A549 (cell line): ENCODE results near the gene TRAPPC2L. TPM values are rescaled to one million over a fixed set of nuclear protein-coding genes. Genes with fewer than 3 reads are reported as not detected.
A peak's percentile ranks its signal among the peaks of the same experiment; 100 is the strongest.

ENCODE experiments used
- ATAC-seq, 2 experiments: fragments of 200-7000 bp in 1 of 2; fragments of >200 bp in 1 of 2; cut with Nextera tagmentation in 1 of 2; cut with Tn5 transposase in 1 of 2; 3 replicates each; pipeline versions ENCODE4 v1.8.0 to v1.9.1; 2018 to 2020; ENCODE audit warnings: mild to moderate bottlenecking in 1 of 2, moderate library complexity in 1 of 2
- CTCF ChIA-PET: fragments of 300-600 bp; sonication (Branson Sonifier 250); formaldehyde crosslinking; extraction: SDS; loops from one replicate; lab custom pipeline; 2021; ENCODE audit warnings: antibody characterized with exemption, inconsistent platforms; lab: Yijun Ruan, JAX
- POLR2A ChIA-PET: fragments of 350-600 bp; formaldehyde crosslinking; extraction: SDS; loops from one replicate; lab custom pipeline; 2021; ENCODE audit warnings: antibody characterized with exemption, inconsistent platforms; lab: Yijun Ruan, JAX
- DNase-seq, 2 experiments: peaks; one replicate each; pipeline versions ENCODE4 v3.0.0 to v3.0.0-alpha.2; 2011 to 2016; ENCODE audit warnings: low read depth in 1 of 2, low spot score in 1 of 2
- FAIRE-seq: peaks from 2 replicates; lab custom pipeline; 2011; peaks lifted over from hg19 to GRCh38; lab: Jason Lieb, UNC
- H3K27ac ChIP-seq, 2 experiments: fragments of >200 bp; sonication (Bioruptor Twin); formaldehyde crosslinking; 3 replicates each; pipeline ENCODE4 v1.5.1; 2016 to 2017
- H3K4me1 ChIP-seq: fragments of >200 bp; sonication (Bioruptor Twin); formaldehyde crosslinking; 3 replicates; pipeline ENCODE4 v1.6.1; 2016
- H3K4me2 ChIP-seq: fragments of >200 bp; sonication (Bioruptor Twin); formaldehyde crosslinking; 3 replicates; pipeline ENCODE4 v1.6.1; 2016
- H3K4me3 ChIP-seq: fragments of >200 bp; sonication (Bioruptor Twin); formaldehyde crosslinking; 3 replicates; pipeline ENCODE4 v1.5.1; 2016
- H3K9me3 ChIP-seq: fragments of >200 bp; sonication (Bioruptor Twin); formaldehyde crosslinking; 3 replicates; pipeline ENCODE4 v1.6.1; 2016
- CBX8 ChIP-seq: fragments of 200-600 bp; sonication (generic); IDR thresholded peaks from 2 replicates; pipeline ENCODE4 v1.6.1; 2016
- CEBPB ChIP-seq, 2 experiments: fragments of >200 bp in 1 of 2; sonication (Bioruptor Twin) in 1 of 2; formaldehyde crosslinking in 1 of 2; IDR thresholded peaks; 2 replicates each; pipeline ENCODE4 v1.6.1; 2012 to 2016
- EP300 ChIP-seq, 2 experiments: fragments of >200 bp; sonication (Bioruptor Twin); formaldehyde crosslinking; IDR thresholded peaks; 2 replicates in 1 of 2; 3 replicates in 1 of 2; pipeline ENCODE4 v1.6.1; 2016 to 2017
- FOSL2 ChIP-seq, 2 experiments: fragments of 450-650 bp in 1 of 2; fragments of >200 bp in 1 of 2; sonication (Bioruptor Twin) in 1 of 2; formaldehyde crosslinking; IDR thresholded peaks; 2 replicates each; pipeline versions ENCODE4 v1.5.0 to v1.6.1; 2016 to 2020; ENCODE audit warnings: mild to moderate bottlenecking in 1 of 2, moderate library complexity in 1 of 2
- FOXS1 ChIP-seq: fragments of 250-450 bp; sonication (Bioruptor Pico); IDR thresholded peaks from 2 replicates; pipeline ENCODE4 v1.5.0; 2020; ENCODE audit warnings: mild to moderate bottlenecking, moderate library complexity
- GATA3 ChIP-seq: IDR thresholded peaks from 2 replicates; pipeline ENCODE4 v1.6.1; 2012; ENCODE audit warnings: borderline replicate concordance
- JUNB ChIP-seq: fragments of >200 bp; sonication (Bioruptor Twin); formaldehyde crosslinking; IDR thresholded peaks from 2 replicates; pipeline ENCODE4 v1.6.1; 2016
- KDM1A ChIP-seq: fragments of 200-600 bp; sonication (generic); IDR thresholded peaks from 2 replicates; pipeline ENCODE4 v1.6.1; 2016; ENCODE audit warnings: low read depth, mild to moderate bottlenecking
- MYC ChIP-seq: IDR thresholded peaks from 2 replicates; pipeline ENCODE4 v1.6.1; 2012; ENCODE audit warnings: mild to moderate bottlenecking, inconsistent platforms, low read length, improper control_type of control experiment, borderline replicate concordance
- NR3C1 ChIP-seq: fragments of >200 bp; sonication (Bioruptor Twin); formaldehyde crosslinking; IDR thresholded peaks from 3 replicates; pipeline ENCODE4 v1.6.1; 2017
- POLR2A ChIP-seq: IDR thresholded peaks from 2 replicates; pipeline ENCODE4 v1.6.1; 2012; ENCODE audit warnings: mild to moderate bottlenecking, low read length
- RAD21 ChIP-seq, 2 experiments: fragments of >200 bp in 1 of 2; sonication (Bioruptor Twin) in 1 of 2; formaldehyde crosslinking in 1 of 2; IDR thresholded peaks in 1 of 2; conservative IDR thresholded peaks in 1 of 2; 2 replicates in 1 of 2; 3 replicates in 1 of 2; pipeline ENCODE4 v1.6.1; 2012 to 2018; ENCODE audit warnings: inconsistent platforms in 1 of 2
- RARB ChIP-seq: fragments of 250-450 bp; sonication (Bioruptor Pico); IDR thresholded peaks from 2 replicates; pipeline ENCODE4 v1.8.0; 2021; ENCODE audit warnings: mild to moderate bottlenecking, moderate library complexity
- RCOR1 ChIP-seq: fragments of 150-350 bp; IDR thresholded peaks from 2 replicates; pipeline ENCODE4 v1.6.1; 2014; ENCODE audit warnings: antibody characterized with exemption, low read length, low read depth
- SMC3 ChIP-seq: fragments of >200 bp; sonication (Bioruptor Twin); formaldehyde crosslinking; IDR thresholded peaks from 3 replicates; pipeline ENCODE4 v1.6.1; 2018; ENCODE audit warnings: inconsistent platforms
- TP53 ChIP-seq: fragments of 250-450 bp; sonication (Bioruptor Pico); IDR thresholded peaks from 2 replicates; pipeline ENCODE4 v1.5.0; 2021; ENCODE audit warnings: mild to moderate bottlenecking, moderate library complexity
- ZC3H11A ChIP-seq: fragments of 450-650 bp; IDR thresholded peaks from 2 replicates; pipeline ENCODE4 v1.6.1; 2014; ENCODE audit warnings: antibody characterized with exemption, mild to moderate bottlenecking
- ZNF302 ChIP-seq: fragments of 250-450 bp; sonication (Bioruptor Pico); IDR thresholded peaks from 2 replicates; pipeline ENCODE4 v1.9.0; 2021; ENCODE audit warnings: inconsistent platforms, mild to moderate bottlenecking, moderate library complexity
- WGBS: methylation state at CpG from one replicate; pipeline ENCODE4 v1.1.6; 2017; ENCODE audit errors: missing lambda C conversion rate; 5-methylcytosine and 5-hydroxymethylcytosine counted together
- polyA plus RNA-seq, 4 experiments: library from polyadenylated mRNA; depleted of rRNA in 3 of 4; stranded (reverse); fragments of >200 nt; fragmentation: RNase III in 1 of 4; extraction: RNeasy Plus Mini Kit Qiagen cat#74134 plus additional on column Dnase treatment in 1 of 4; gene quantifications; 2 replicates in 3 of 4; 3 replicates in 1 of 4; pipeline ENCODE4 v1.2.3, GENCODE V29; 2011 to 2017
- TF ChIP-seq, protein P1 (sequence below): fragments of >200 bp; sonication (Bioruptor Twin); formaldehyde crosslinking; IDR thresholded peaks from 3 replicates; pipeline ENCODE4 v1.6.1; 2016
- TF ChIP-seq, protein P2 (sequence below): fragments of 150-350 bp; IDR thresholded peaks from 2 replicates; pipeline ENCODE4 v1.6.1; 2014; ENCODE audit warnings: low read depth, mild to moderate bottlenecking, low read length
- TF ChIP-seq, protein P3 (sequence below): fragments of >200 bp; sonication (Bioruptor Twin); formaldehyde crosslinking; IDR thresholded peaks from 3 replicates; pipeline ENCODE4 v1.5.1; 2016

The TRAPPC2L gene
- polyA plus RNA-seq, 2 of the 4 experiments (the other 2 are of a cell fraction), result 70.3 to 80.2 TPM

DNA sequence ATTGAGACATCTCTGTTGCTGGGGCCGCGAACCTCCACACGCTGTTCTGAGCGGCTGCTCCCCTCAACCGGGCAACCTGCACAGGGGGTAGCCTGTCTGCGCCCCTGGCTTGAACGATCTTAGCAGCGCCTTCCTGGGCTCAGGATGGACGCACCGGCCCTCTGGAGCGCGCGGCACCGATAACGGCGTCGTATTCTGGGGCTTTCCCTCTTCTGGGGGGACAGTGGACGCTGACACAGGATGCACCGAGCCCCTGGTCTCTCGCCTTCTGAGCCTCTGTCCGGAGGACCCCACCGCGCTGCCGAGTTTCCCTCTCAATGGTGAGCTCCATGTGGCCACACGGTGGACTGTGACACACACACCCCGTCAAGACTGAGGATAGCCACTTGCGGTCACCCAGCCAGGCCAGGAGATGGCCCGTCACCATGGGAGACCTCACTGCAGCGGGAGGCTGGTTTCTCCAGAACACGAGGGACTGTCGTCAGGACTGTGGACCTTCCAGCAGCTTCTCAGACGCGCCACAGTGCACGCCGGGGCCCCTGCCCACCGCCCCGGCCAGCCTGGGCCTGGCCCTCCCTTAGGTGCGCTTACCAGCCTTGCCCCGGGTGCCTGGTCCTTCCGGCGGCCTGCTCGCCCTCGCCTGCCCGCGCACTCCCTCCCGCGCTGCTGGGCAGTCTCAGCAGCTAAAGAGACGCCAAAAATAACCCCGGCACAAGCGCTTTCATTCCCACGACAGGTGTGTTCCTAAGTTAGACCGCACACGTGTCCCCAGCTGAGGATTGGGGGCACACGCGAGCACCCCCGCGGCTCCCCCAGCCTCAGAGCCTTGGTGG, 39.5 kb downstream of the TRAPPC2L start:
- CTCF ChIA-PET, result interaction anchor here (0.5 to 1.0 kb wide), 3 partner anchors 12 to 947 kb away, joined by 3 to 4 read pairs (median 3); no protein-coding TSS in a partner anchor

DNA sequence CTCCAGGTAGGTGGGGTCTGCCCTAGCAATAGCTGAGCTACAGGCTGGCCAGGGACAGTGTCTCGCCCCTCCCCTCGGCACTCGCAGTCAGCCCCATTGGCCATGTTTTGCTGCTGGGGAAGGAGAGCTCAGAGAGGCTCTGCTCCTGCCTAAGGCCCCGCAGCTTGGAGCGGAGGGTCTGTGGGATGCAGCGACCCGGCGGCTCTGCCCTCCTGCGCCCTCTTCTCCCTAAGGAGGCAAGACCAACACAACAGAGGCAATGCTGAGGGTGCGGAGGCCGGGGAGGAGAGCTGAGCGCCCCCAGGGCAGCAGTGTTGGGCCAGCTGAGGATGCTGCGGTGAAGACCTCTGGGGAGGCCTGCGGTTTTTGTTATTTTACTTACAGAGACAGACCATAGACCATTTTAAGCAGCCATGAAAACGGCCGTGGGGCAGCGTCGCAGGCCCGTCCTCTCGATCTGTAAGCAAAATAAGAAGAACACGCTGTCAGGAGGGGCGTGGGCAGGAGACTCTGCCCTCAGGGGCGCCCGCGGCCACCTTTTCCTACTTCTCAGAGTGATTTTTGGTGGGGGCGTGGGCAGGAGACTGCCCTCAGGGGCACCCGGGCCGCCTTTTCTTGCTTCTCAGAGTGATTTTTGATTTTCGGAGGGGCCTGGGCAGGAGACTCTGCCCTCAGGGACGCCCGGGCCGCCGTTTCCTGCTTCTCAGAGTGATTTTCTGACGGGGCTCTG, 40.9 kb downstream of the TRAPPC2L start:
- TF ChIP-seq, protein P1, sequence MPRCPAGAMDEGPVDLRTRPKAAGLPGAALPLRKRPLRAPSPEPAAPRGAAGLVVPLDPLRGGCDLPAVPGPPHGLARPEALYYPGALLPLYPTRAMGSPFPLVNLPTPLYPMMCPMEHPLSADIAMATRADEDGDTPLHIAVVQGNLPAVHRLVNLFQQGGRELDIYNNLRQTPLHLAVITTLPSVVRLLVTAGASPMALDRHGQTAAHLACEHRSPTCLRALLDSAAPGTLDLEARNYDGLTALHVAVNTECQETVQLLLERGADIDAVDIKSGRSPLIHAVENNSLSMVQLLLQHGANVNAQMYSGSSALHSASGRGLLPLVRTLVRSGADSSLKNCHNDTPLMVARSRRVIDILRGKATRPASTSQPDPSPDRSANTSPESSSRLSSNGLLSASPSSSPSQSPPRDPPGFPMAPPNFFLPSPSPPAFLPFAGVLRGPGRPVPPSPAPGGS, result no peak
- ATAC-seq, result no peak
- WGBS, result 56% methylated on average over 34 of the region's 34 CpGs
- no peaks in the 10 kb centered on the region for H3K4me1 ChIP-seq
- no peak overlapping the region for H3K4me3 ChIP-seq
- H3K9me3 ChIP-seq, result no peaks in the 10 kb centered on the region
- FAIRE-seq, result no peak
- POLR2A ChIA-PET, result no interaction called here
- CTCF ChIA-PET, result interaction anchor here (1.0 kb wide), 2 partner anchors 11 to 269 kb away, joined by 3 to 4 read pairs; no protein-coding TSS in a partner anchor
- no peak overlapping the region for H3K27ac ChIP-seq
- no peak for DNase-seq
- H3K4me2 ChIP-seq, result no peak overlapping the region

More for the DNA sequence above, 39.5 kb downstream of the TRAPPC2L start:
- POLR2A ChIA-PET, result no interaction called here
- FAIRE-seq, result no peak
- no peak overlapping the region for H3K4me2 ChIP-seq
- ATAC-seq, result 0 out of 6 replicates have a peak, but pooled peaks of 1 of the 2 experiments have one; percentile 9
- H3K27ac ChIP-seq, result no peak overlapping the region
- 65% methylated on average over 39 of the region's 57 CpGs for WGBS
- H3K4me1 ChIP-seq, result no peaks in the 10 kb centered on the region
- TF ChIP-seq CBX8, result no peak
- no peak for TF ChIP-seq KDM1A
- no peak for TF ChIP-seq RAD21 (conservative IDR thresholded peaks at IDR 0.05 in 1 of 2, IDR thresholded peaks at IDR 0.05 in 1 of 2)
- TF ChIP-seq FOXS1 (CRISPR knock-in tag), result no peak
- no peak for TF ChIP-seq ZC3H11A
- TF ChIP-seq POLR2A, result no peak
- TF ChIP-seq, protein P2, sequence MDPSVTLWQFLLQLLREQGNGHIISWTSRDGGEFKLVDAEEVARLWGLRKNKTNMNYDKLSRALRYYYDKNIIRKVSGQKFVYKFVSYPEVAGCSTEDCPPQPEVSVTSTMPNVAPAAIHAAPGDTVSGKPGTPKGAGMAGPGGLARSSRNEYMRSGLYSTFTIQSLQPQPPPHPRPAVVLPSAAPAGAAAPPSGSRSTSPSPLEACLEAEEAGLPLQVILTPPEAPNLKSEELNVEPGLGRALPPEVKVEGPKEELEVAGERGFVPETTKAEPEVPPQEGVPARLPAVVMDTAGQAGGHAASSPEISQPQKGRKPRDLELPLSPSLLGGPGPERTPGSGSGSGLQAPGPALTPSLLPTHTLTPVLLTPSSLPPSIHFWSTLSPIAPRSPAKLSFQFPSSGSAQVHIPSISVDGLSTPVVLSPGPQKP, result no peak
- TF ChIP-seq CEBPB (IDR thresholded peaks at IDR 0.05), result no peak
- no peak for TF ChIP-seq GATA3
- no peak for TF ChIP-seq FOSL2 (IDR thresholded peaks at IDR 0.05)
- TF ChIP-seq FOSL2 (CRISPR knock-in tag; IDR thresholded peaks at IDR 0.05), result no peak
- TF ChIP-seq MYC, result no peak
- TF ChIP-seq NR3C1, result no peak
- no peak for TF ChIP-seq RCOR1
- no peak for DNase-seq
- H3K9me3 ChIP-seq, result no peaks in the 10 kb centered on the region
- H3K4me3 ChIP-seq, result no peak overlapping the region

DNA sequence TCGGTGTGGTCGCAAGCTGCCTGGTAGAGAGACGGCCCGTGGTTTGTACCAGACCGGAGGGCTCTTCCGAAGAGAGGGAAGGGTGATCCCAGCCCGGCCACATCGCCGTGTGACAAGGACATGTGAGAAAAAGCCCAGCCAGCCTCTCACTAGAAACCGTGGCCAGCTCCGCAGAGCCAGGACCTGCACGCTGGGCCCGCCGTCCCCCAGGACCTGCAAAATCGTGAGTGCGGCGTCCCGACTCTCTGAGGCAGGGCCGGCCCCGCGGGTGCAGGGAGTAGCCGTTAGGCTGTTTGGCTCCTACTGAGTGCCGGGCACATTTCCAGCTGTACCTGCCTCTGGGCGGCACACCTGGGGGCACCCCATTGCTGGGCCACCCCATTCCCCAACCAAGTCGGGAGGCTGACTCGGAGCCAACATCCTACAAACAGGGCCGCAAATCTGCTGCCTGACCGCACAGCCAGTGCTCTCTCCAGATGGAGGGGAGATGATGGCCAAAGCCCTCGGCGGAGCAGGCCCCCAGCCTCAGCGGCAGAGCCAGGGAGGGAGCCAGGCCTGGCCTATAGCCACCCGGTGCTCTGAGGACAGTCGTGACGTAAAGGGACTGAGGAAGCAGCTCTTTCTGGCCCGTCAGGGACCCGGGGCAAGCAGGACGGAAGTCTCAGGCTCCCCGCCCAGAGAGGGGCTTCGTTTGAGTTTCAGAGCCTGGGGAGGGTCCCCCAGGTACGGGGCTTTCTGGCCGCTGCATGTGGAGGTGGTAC, 43.2 kb downstream of the TRAPPC2L start:
- no peak for ATAC-seq
- Histone ChIP-seq H3K9me3 (no peaks in the 10 kb centered on the region), H3K4me1 (no peaks in the 10 kb centered on the region), H3K4me2 (no peak overlapping the region), H3K27ac (no peak overlapping the region), H3K4me3 (no peak overlapping the region)
- POLR2A ChIA-PET, result no interaction called here
- 74% methylated on average over 28 of the region's 41 CpGs for WGBS
- DNase-seq, result no peak
- no peak for FAIRE-seq
- CTCF ChIA-PET, result interaction anchor here (1.3 to 1.7 kb wide), 2 partner anchors 15 to 163 kb away, joined by 3 to 5 read pairs; no protein-coding TSS in a partner anchor
- TF ChIP-seq EP300 (IDR thresholded peaks at IDR 0.05) (no peak), JUNB (no peak), TP53 (CRISPR knock-in tag) (no peak), ZNF302 (no peak), RARB (CRISPR knock-in tag) (no peak), KDM1A (no peak), SMC3 (no peak), ZC3H11A (no peak)
- TF ChIP-seq, protein P3, sequence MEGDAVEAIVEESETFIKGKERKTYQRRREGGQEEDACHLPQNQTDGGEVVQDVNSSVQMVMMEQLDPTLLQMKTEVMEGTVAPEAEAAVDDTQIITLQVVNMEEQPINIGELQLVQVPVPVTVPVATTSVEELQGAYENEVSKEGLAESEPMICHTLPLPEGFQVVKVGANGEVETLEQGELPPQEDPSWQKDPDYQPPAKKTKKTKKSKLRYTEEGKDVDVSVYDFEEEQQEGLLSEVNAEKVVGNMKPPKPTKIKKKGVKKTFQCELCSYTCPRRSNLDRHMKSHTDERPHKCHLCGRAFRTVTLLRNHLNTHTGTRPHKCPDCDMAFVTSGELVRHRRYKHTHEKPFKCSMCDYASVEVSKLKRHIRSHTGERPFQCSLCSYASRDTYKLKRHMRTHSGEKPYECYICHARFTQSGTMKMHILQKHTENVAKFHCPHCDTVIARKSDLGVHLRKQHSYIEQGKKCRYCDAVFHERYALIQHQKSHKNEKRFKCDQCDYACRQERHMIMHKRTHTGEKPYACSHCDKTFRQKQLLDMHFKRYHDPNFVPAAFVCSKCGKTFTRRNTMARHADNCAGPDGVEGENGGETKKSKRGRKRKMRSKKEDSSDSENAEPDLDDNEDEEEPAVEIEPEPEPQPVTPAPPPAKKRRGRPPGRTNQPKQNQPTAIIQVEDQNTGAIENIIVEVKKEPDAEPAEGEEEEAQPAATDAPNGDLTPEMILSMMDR, result no peak
